Posterior cingulate gyrus (tissue), 11 donors: ENCODE results near the gene UPP2.

Source experiments
- DNase-seq, 10 donors: peaks; one replicate each; pipeline versions ENCODE4 v3.0.0 to v3.0.0-alpha.2; 2020 to 2021; ENCODE audit warnings: mixed read lengths in 3 of 10
- intact Hi-C: fragments of 100-400 bp; cut with DNase I; formaldehyde crosslinking; loops from one replicate; pipeline ENCODE4 v1.15.1; 2023

UPP2 gene

GRCh38 chr2:158103411-158104012, 1.8 kb downstream of the UPP2 start:
- DNase-seq, result no peak
- intact Hi-C loops, result no loop called here

- intact Hi-C loops, result no loop called here
- no peak for DNase-seq
Observed at GRCh38 chr2:158104903-158105302, 3.2 kb downstream of the UPP2 start.

GRCh38 chr2:158112992-158113391, 11.3 kb downstream of the UPP2 start:
- DNase-seq, result no peak
- intact Hi-C loops, result no loop called here

- DNase-seq, result no peak
- intact Hi-C loops, result no loop called here
Observed at GRCh38 chr2:158113741-158114295, 12.1 kb downstream of the UPP2 start.

- intact Hi-C loops, result no loop called here
- DNase-seq, result no peak
Observed at GRCh38 chr2:158114516-158114915, 12.8 kb downstream of the UPP2 start.

- DNase-seq, result no peak
- intact Hi-C loops, result no loop called here
Observed at GRCh38 chr2:158115202-158115767, 13.6 kb downstream of the UPP2 start.

GRCh38 chr2:158116936-158117335, 15.3 kb downstream of the UPP2 start:
- intact Hi-C loops, result no loop called here

GRCh38 chr2:158120102-158120501, 18.4 kb downstream of the UPP2 start:
- DNase-seq, result no peak
- intact Hi-C loops, result no loop called here

More at GRCh38 chr2:158116936-158117335, 15.3 kb downstream of the UPP2 start:
- DNase-seq, result no peak

GRCh38 chr2:158120664-158121641, 19.3 kb downstream of the UPP2 start:
- intact Hi-C loops, result no loop called here
- DNase-seq, result no peak

- DNase-seq, result no peak
- intact Hi-C loops, result no loop called here
Observed at GRCh38 chr2:158124896-158125295, 23.2 kb downstream of the UPP2 start.

GRCh38 chr2:158125756-158126498, 24.3 kb downstream of the UPP2 start:
- intact Hi-C loops, result no loop called here
- DNase-seq, result no peak

GRCh38 chr2:158127380-158127804, 25.7 kb downstream of the UPP2 start:
- no peak for DNase-seq
- intact Hi-C loops, result no loop called here

GRCh38 chr2:158128168-158128973, 26.7 kb downstream of the UPP2 start:
- intact Hi-C loops, result no loop called here
- no peak for DNase-seq

GRCh38 chr2:158129037-158129436, 27.4 kb downstream of the UPP2 start:
- no peak for DNase-seq
- intact Hi-C loops, result no loop called here

- DNase-seq, result no peak
Observed at GRCh38 chr2:158130832-158131473, 29.3 kb downstream of the UPP2 start.

GRCh38 chr2:158131483-158131912, 29.8 kb downstream of the UPP2 start:
- intact Hi-C loops, result no loop called here
- DNase-seq, result no peak

More at GRCh38 chr2:158130832-158131473, 29.3 kb downstream of the UPP2 start:
- intact Hi-C loops, result no loop called here

- no peak for DNase-seq
- intact Hi-C loops, result no loop called here
Observed at GRCh38 chr2:158131919-158132566, 30.4 kb downstream of the UPP2 start.

GRCh38 chr2:158134055-158134454, 32.4 kb downstream of the UPP2 start:
- no peak for DNase-seq
- intact Hi-C loops, result no loop called here

- intact Hi-C loops, result no loop called here
- no peak for DNase-seq
Observed at GRCh38 chr2:158134655-158135054, 33.0 kb downstream of the UPP2 start.
